IMR-90 (cell line): ENCODE data around the gene PRKCE. TPM values are rescaled to one million over a fixed set of nuclear protein-coding genes. Genes with fewer than 3 reads are reported as not detected.

Experiments
- ATAC-seq: fragments of 200-7000 bp; cut with Tn5 transposase; 2 replicates; pipeline ENCODE4 v1.9.1; 2020; ENCODE audit warnings: low read depth, mild to moderate bottlenecking, moderate library complexity
- BruUV-seq: library from RNA; stranded (reverse); fragments of 400-500 nt; replicated peaks from 2 replicates; lab custom pipeline; 2021; lab: Mats Ljungman, UMichigan
- CTCF ChIA-PET: fragments of 300-600 bp; formaldehyde crosslinking; extraction: SDS; loops from one replicate; lab custom pipeline; 2021; ENCODE audit warnings: antibody characterized with exemption; lab: Yijun Ruan, JAX
- POLR2A ChIA-PET: fragments of 300-600 bp; sonication (Branson Sonifier 250); formaldehyde crosslinking; loops from one replicate; lab custom pipeline; 2022; ENCODE audit warnings: antibody characterized with exemption; ENCODE audit not compliant: unreplicated experiment; lab: Charles Lee
- DNase-seq: peaks from one replicate; pipeline ENCODE4 v3.0.0; 2013
- H2AFZ ChIP-seq: replicated peaks from 2 replicates; pipeline ENCODE3; 2013; ENCODE audit warnings: low read length, mild to moderate bottlenecking; ENCODE audit not compliant: poor library complexity
- H2AK5ac ChIP-seq: 2 replicates; pipeline ENCODE4 v1.6.1; 2013; ENCODE audit warnings: low read depth, low read length, inconsistent platforms
- H2AK9ac ChIP-seq: replicated peaks from 2 replicates; pipeline ENCODE3; 2013; ENCODE audit warnings: mild to moderate bottlenecking, low read depth, low read length, moderate library complexity; ENCODE audit not compliant: poor library complexity
- H2BK120ac ChIP-seq: 2 replicates; pipeline ENCODE4 v1.6.1; 2013; ENCODE audit warnings: low read depth, low read length, inconsistent platforms
- H2BK15ac ChIP-seq: 3 replicates; pipeline ENCODE4 v1.6.1; 2013; ENCODE audit warnings: low read depth, low read length, inconsistent platforms
- H2BK20ac ChIP-seq: 2 replicates; pipeline ENCODE4 v1.6.1; 2013; ENCODE audit warnings: low read depth, mild to moderate bottlenecking, inconsistent platforms, low read length, moderate library complexity
- H2BK5ac ChIP-seq: 2 replicates; pipeline ENCODE4 v1.6.1; 2013; ENCODE audit warnings: mild to moderate bottlenecking, low read depth, low read length, inconsistent platforms; ENCODE audit not compliant: poor library complexity, severe bottlenecking
- H3K14ac ChIP-seq: replicated peaks from 2 replicates; pipeline ENCODE4 v1.6.1; 2013; ENCODE audit warnings: low read depth, low read length, inconsistent platforms
- H3K18ac ChIP-seq: 2 replicates; pipeline ENCODE4 v1.6.1; 2013; ENCODE audit warnings: low read depth, low read length, control low read depth
- H3K23ac ChIP-seq: 2 replicates; pipeline ENCODE4 v1.6.1; 2013; ENCODE audit warnings: low read depth, low read length, inconsistent platforms
- H3K27ac ChIP-seq: 2 replicates; pipeline ENCODE4 v1.5.1; 2013; ENCODE audit warnings: mild to moderate bottlenecking, control low read depth, low read length; ENCODE audit not compliant: insufficient read depth
- H3K27me3 ChIP-seq: 2 replicates; pipeline ENCODE4 v1.6.1; 2013; ENCODE audit warnings: low read length; ENCODE audit not compliant: control insufficient read depth, insufficient read depth
- H3K36me3 ChIP-seq: 2 replicates; pipeline ENCODE4 v1.6.1; 2013; ENCODE audit warnings: low read length, mixed read lengths; ENCODE audit not compliant: control insufficient read depth, insufficient read depth
- H3K4ac ChIP-seq: 2 replicates; pipeline ENCODE4 v1.6.1; 2013; ENCODE audit warnings: low read depth, low read length, inconsistent platforms
- H3K4me1 ChIP-seq: 2 replicates; pipeline ENCODE4 v1.6.1; 2013; ENCODE audit warnings: low read length, mixed read lengths; ENCODE audit not compliant: control insufficient read depth, insufficient read depth
- H3K4me2 ChIP-seq: 2 replicates; pipeline ENCODE4 v1.6.1; 2013; ENCODE audit warnings: low read depth, mild to moderate bottlenecking, control low read depth, low read length, moderate library complexity
- H3K4me3 ChIP-seq: 2 replicates; pipeline ENCODE4 v1.5.1; 2013; ENCODE audit warnings: low read depth, mild to moderate bottlenecking, control low read depth, low read length, moderate library complexity; ENCODE audit not compliant: insufficient read depth
- H3K56ac ChIP-seq: 2 replicates; pipeline ENCODE4 v1.6.1; 2013; ENCODE audit warnings: low read length, inconsistent platforms; ENCODE audit not compliant: insufficient read depth; ENCODE audit errors: extremely low read depth
- H3K79me1 ChIP-seq, 2 experiments: 2 replicates each; pipeline ENCODE4 v1.6.1; 2013; ENCODE audit warnings: low read length in 2 of 2, inconsistent platforms in 1 of 2, low read depth in 1 of 2
- H3K9ac ChIP-seq: 2 replicates; pipeline ENCODE4 v1.6.1; 2013; ENCODE audit warnings: low read depth, low read length, control low read depth
- H3K9me1 ChIP-seq: 2 replicates; pipeline ENCODE4 v1.6.1; 2013; ENCODE audit warnings: low read length, inconsistent platforms; ENCODE audit not compliant: insufficient read depth
- H3K9me3 ChIP-seq: 2 replicates; pipeline ENCODE4 v1.6.1; 2013; ENCODE audit warnings: low read length; ENCODE audit not compliant: control insufficient read depth, insufficient read depth
- H4K20me1 ChIP-seq: 2 replicates; pipeline ENCODE4 v1.6.1; 2013; ENCODE audit warnings: low read length, inconsistent platforms; ENCODE audit not compliant: insufficient read depth
- H4K5ac ChIP-seq: 2 replicates; pipeline ENCODE4 v1.6.1; 2013; ENCODE audit warnings: mild to moderate bottlenecking, low read depth, low read length, control low read depth
- H4K8ac ChIP-seq, 2 experiments: 2 replicates each; pipeline ENCODE4 v1.6.1; 2013; ENCODE audit warnings: low read depth in 2 of 2, low read length in 2 of 2, control low read depth in 1 of 2, inconsistent platforms in 1 of 2
- H4K91ac ChIP-seq: 2 replicates; pipeline ENCODE4 v1.6.1; 2013; ENCODE audit warnings: low read depth, low read length, inconsistent platforms; ENCODE audit not compliant: insufficient read depth
- CEBPB ChIP-seq: IDR thresholded peaks from 2 replicates; pipeline ENCODE4 v1.6.1; 2012; ENCODE audit warnings: low read depth, low read length, improper control_type of control experiment
- CHD1 ChIP-seq: IDR thresholded peaks from 2 replicates; pipeline ENCODE4 v1.6.1; 2012; ENCODE audit warnings: low read depth, low read length, improper control_type of control experiment
- FOS ChIP-seq: fragments of 150-350 bp; IDR thresholded peaks from 2 replicates; pipeline ENCODE4 v1.6.1; 2016; ENCODE audit warnings: low read depth, low read length
- MAZ ChIP-seq: IDR thresholded peaks from 2 replicates; pipeline ENCODE4 v1.6.1; 2012; ENCODE audit warnings: low read depth, mild to moderate bottlenecking, low read length, improper control_type of control experiment, moderate library complexity, borderline replicate concordance
- MXI1 ChIP-seq: IDR thresholded peaks from 2 replicates; pipeline ENCODE4 v1.6.1; 2012; ENCODE audit warnings: low read depth, mild to moderate bottlenecking, low read length, moderate library complexity, borderline replicate concordance
- NFE2L2 ChIP-seq: fragments of 150-350 bp; IDR thresholded peaks from 2 replicates; pipeline ENCODE4 v1.6.1; 2016; ENCODE audit warnings: low read depth, mild to moderate bottlenecking, low read length
- POLR2A ChIP-seq: IDR thresholded peaks from 2 replicates; pipeline ENCODE4 v1.6.1; 2012; ENCODE audit warnings: mild to moderate bottlenecking, low read depth, low read length
- RAD21 ChIP-seq: IDR thresholded peaks from 2 replicates; pipeline ENCODE4 v1.6.1; 2012; ENCODE audit warnings: low read length, improper control_type of control experiment
- RCOR1 ChIP-seq: IDR thresholded peaks from 2 replicates; pipeline ENCODE4 v1.6.1; 2012; ENCODE audit warnings: mild to moderate bottlenecking, low read length, improper control_type of control experiment; ENCODE audit not compliant: insufficient replicate concordance
- RFX5 ChIP-seq: IDR thresholded peaks from 2 replicates; pipeline ENCODE4 v1.8.0; 2012; ENCODE audit warnings: low read depth, mild to moderate bottlenecking, low read length, moderate library complexity
- SMC3 ChIP-seq: fragments of 150-350 bp; IDR thresholded peaks from 2 replicates; pipeline ENCODE4 v1.6.1; 2016; ENCODE audit warnings: low read depth, mild to moderate bottlenecking, antibody characterized with exemption, low read length, moderate library complexity
- WGBS, 2 experiments: methylation state at CpG; one replicate each; pipeline versions ENCODE4 v1.1.5 to v1.1.7; 2013; ENCODE audit warnings: missing lambda C conversion rate in 2 of 2; ENCODE audit not compliant: insufficient read length in 1 of 2; ENCODE audit errors: extremely low coverage in 2 of 2; 5-methylcytosine and 5-hydroxymethylcytosine counted together
- dilution Hi-C: fragments of 300-500 bp; cut with HindIII; formaldehyde crosslinking; loops from one replicate; pipeline ENCODE4 v1.14.3; 2018; ENCODE audit warnings: low sequenced_read_pairs; ENCODE audit not compliant: unreplicated experiment
- in situ Hi-C: fragments of 300-500 bp; cut with MboI; formaldehyde crosslinking; loops from 3 replicates; pipeline ENCODE4 v1.14.3; 2019; ENCODE audit warnings: low sequenced_read_pairs, inconsistent platforms, mixed read lengths
- intact Hi-C: fragments of 100-400 bp; cut with micrococcal nuclease; formaldehyde crosslinking; loops from 2 replicates; pipeline ENCODE4 v1.10.0; 2022
- polyA plus RNA-seq, 3 experiments: library from polyadenylated mRNA; depleted of rRNA; stranded (reverse); fragments of >200 nt; gene quantifications; 2 replicates each; pipeline ENCODE4 v1.2.3, GENCODE V29; 2012; ENCODE audit warnings: low replicate concordance in 1 of 3
- total RNA-seq: library from RNA; depleted of rRNA; stranded (reverse); fragments of >200 nt; gene quantifications from 2 replicates; pipeline ENCODE4 v1.2.3, GENCODE V29; 2012
- TF ChIP-seq, protein P1 (sequence below): fragments of 150-350 bp; IDR thresholded peaks from 2 replicates; pipeline ENCODE4 v1.6.1; 2016; ENCODE audit warnings: low read depth, mild to moderate bottlenecking, low read length, moderate library complexity, borderline replicate concordance
- TF ChIP-seq, protein P2 (sequence below): fragments of 150-350 bp; IDR thresholded peaks from 2 replicates; pipeline ENCODE4 v1.6.1; 2017; ENCODE audit warnings: mild to moderate bottlenecking, antibody characterized with exemption, low read length, low read depth

The PRKCE gene
- total and polyA plus RNA-seq, 2 of the 4 experiments (the other 2 are of a cell fraction), result 8.1 to 32.4 TPM

DNA sequence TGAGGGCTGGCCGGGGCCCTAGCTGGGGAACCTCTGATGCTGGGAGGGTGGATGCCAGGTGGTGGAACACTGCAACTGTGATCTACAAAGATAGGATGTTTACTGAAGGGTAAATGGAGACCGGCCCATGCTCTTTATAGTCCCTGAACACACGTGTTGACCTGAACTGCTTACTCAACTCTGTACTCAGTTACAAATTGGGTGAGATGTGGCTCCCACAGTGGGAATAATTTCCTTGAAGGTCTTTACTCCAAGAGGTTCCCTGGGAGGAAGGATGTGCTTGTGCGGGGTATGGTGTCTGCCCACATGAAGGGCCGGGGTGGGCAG lies 254.1 kb downstream of the PRKCE start:
- H3K56ac ChIP-seq, result no peak overlapping the region
- no TSS peak for BruUV-seq
- in situ Hi-C loops, result no loop called here

More for the DNA sequence above, 254.1 kb downstream of the PRKCE start:
- Histone ChIP-seq H4K91ac (no peak overlapping the region), H4K20me1 (no peaks in the 10 kb centered on the region), H3K9ac (no peak overlapping the region), H2BK15ac (no peak overlapping the region), H3K18ac (no peak overlapping the region), H3K14ac (no peak overlapping the region), H3K27ac (no peak overlapping the region), H3K27me3 (no peaks in the 10 kb centered on the region), H2BK5ac (no peak overlapping the region), H3K23ac (no peak overlapping the region), H2BK20ac (no peak overlapping the region), H3K4me1 (no peaks in the 10 kb centered on the region), H2AFZ (no peak overlapping the region), H3K9me1 (no peaks in the 10 kb centered on the region), H3K4me2 (no peak overlapping the region), H3K79me1 (peaks cover 0 to 4% of the 10 kb centered on the region in 2 experiments; a peak in 1 of 4 replicates), H2AK9ac (no peak overlapping the region), H3K9me3 (no peaks in the 10 kb centered on the region), H4K8ac (no peak overlapping the region), H4K5ac (no peak overlapping the region), H3K36me3 (no peaks in the 10 kb centered on the region), H2BK120ac (no peak overlapping the region), H2AK5ac (no peak overlapping the region), H3K4me3 (no peak overlapping the region), H3K4ac (no peak overlapping the region)
- DNase-seq (no peak), ATAC-seq (no peak)
- WGBS, 2 experiments, result no CpG with 5 or more reads among the region's 5 CpGs
- CTCF ChIA-PET, result no interaction called here
- intact Hi-C loops (no loop called here), dilution Hi-C loops (no loop called here)
- POLR2A ChIA-PET, result no interaction called here
- TF ChIP-seq, protein P1, sequence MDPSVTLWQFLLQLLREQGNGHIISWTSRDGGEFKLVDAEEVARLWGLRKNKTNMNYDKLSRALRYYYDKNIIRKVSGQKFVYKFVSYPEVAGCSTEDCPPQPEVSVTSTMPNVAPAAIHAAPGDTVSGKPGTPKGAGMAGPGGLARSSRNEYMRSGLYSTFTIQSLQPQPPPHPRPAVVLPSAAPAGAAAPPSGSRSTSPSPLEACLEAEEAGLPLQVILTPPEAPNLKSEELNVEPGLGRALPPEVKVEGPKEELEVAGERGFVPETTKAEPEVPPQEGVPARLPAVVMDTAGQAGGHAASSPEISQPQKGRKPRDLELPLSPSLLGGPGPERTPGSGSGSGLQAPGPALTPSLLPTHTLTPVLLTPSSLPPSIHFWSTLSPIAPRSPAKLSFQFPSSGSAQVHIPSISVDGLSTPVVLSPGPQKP, result no peak
- TF ChIP-seq RFX5 (no peak), CHD1 (no peak), MAZ (no peak), CEBPB (no peak), SMC3 (no peak), RCOR1 (no peak), POLR2A (no peak), RAD21 (no peak), NFE2L2 (no peak), MXI1 (no peak), FOS (no peak)
- TF ChIP-seq, protein P2, sequence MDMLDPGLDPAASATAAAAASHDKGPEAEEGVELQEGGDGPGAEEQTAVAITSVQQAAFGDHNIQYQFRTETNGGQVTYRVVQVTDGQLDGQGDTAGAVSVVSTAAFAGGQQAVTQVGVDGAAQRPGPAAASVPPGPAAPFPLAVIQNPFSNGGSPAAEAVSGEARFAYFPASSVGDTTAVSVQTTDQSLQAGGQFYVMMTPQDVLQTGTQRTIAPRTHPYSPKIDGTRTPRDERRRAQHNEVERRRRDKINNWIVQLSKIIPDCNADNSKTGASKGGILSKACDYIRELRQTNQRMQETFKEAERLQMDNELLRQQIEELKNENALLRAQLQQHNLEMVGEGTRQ, result no peak
